Heart left ventricle (tissue), 13 donors: ENCODE measurements around the gene NANOS3.

ENCODE experiments used
- POLR2A ChIP-seq, 2 donors: fragments of 450-650 bp; IDR thresholded peaks; one replicate each; pipeline ENCODE4 v1.6.1; 2017; ENCODE audit warnings: antibody characterized with exemption in 2 of 2, mild to moderate bottlenecking in 2 of 2, moderate library complexity in 2 of 2
- TF ChIP-seq, protein P1 (sequence below), 12 donors: fragments of 200-600 bp; sonication (generic) in 4 of 12; IDR thresholded peaks; one replicate each; pipeline versions ENCODE4 v1.5.0 to v1.8.0; 2018 to 2022; ENCODE audit warnings: antibody characterized with exemption in 12 of 12, mild to moderate bottlenecking in 5 of 12
- donor health status: ischemic (EF 13 %, LVEDD 7.1; RV severe dilation, severe dysfunction).
- donor health status: DM: no; HTN: yes; CAD: no.
- donor health status: DM: no; HTN: no; CAD: no.
- donor health status: ischemic (EF 25% LVEDD 6.9; RV normal size, moderate dysfunction).
- donor health status: ischemic (EF 25% LVEDD 5.7; RV mildly dilated, moderate dysfunction).
- donor health status: ischemic (EF 35%, LVEDD 5.7; RV mildly dilated, moderate dysfunction).
- donor health status: nonischemic (EF 11% LVEDD 7.7; RV severe dilation, severe dysfunction).
- donor health status: DM: yes; HTN: yes; CAD: no.
- donor health status: PGD.
- donor health status: ischemic (EF 29% LVEDD 5.4; RV normal size, mild dysfunction).
- donor health status: nonischemic (EF 23%, LVEDD 6.1; RV moderate dilation, normal function).

- TF ChIP-seq, protein P1, sequence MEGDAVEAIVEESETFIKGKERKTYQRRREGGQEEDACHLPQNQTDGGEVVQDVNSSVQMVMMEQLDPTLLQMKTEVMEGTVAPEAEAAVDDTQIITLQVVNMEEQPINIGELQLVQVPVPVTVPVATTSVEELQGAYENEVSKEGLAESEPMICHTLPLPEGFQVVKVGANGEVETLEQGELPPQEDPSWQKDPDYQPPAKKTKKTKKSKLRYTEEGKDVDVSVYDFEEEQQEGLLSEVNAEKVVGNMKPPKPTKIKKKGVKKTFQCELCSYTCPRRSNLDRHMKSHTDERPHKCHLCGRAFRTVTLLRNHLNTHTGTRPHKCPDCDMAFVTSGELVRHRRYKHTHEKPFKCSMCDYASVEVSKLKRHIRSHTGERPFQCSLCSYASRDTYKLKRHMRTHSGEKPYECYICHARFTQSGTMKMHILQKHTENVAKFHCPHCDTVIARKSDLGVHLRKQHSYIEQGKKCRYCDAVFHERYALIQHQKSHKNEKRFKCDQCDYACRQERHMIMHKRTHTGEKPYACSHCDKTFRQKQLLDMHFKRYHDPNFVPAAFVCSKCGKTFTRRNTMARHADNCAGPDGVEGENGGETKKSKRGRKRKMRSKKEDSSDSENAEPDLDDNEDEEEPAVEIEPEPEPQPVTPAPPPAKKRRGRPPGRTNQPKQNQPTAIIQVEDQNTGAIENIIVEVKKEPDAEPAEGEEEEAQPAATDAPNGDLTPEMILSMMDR (IDR thresholded peaks at IDR 0.05) = no peak
- TF ChIP-seq POLR2A (IDR thresholded peaks at IDR 0.05) = no peak
Observed at GRCh38 chr19:13923194-13923987, 46.5 kb downstream of the NANOS3 start.
